Suprapubic skin (tissue), 4 donors: ENCODE measurements around the gene BCAS4.

Experiments
- POLR2A ChIP-seq, 2 donors: fragments of 450-650 bp; IDR thresholded peaks; one replicate each; pipeline ENCODE4 v1.6.1; 2017; ENCODE audit warnings: antibody characterized with exemption in 2 of 2, mild to moderate bottlenecking in 2 of 2, moderate library complexity in 2 of 2
- POLR2AphosphoS5 ChIP-seq, 3 donors: sonication (generic); formaldehyde crosslinking; IDR thresholded peaks; one replicate each; pipeline ENCODE4 v1.6.1; 2017; ENCODE audit warnings: antibody characterized with exemption in 3 of 3
- TF ChIP-seq, protein P1 (sequence below), 2 donors: fragments of 200-600 bp in 1 of 2; fragments of 450-650 bp in 1 of 2; sonication (generic) in 1 of 2; IDR thresholded peaks; one replicate each; pipeline ENCODE4 v1.5.1; 2016 to 2019; ENCODE audit warnings: antibody characterized with exemption in 2 of 2, mild to moderate bottlenecking in 1 of 2, moderate library complexity in 1 of 2

DNA sequence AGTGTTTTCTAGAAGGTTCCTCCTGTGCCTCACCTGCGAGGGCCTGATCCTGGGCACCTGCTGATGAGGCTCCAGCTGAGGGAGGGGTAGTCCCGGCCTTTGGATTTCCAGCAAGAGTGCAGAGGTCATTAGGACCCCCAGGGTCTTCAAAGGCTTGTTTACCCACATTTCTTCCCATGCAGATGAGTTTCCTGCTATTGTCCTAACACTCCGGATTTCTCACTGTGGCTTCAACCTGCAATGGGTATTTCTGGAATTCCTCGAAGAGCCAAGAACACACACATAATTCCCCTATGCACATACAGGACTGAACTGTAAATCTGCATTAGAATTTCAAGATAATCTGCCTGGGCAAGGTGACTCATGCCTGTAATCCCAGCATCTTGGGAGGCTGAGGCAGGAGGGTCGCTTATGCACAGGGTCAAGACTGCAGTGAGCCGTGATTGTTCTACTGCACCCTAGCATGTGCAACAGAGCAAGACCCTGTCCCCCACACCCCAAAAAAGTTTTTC is 82.4 kb downstream of the BCAS4 start:
- no peak for TF ChIP-seq POLR2AphosphoS5 (IDR thresholded peaks at IDR 0.05)
- TF ChIP-seq, protein P1, sequence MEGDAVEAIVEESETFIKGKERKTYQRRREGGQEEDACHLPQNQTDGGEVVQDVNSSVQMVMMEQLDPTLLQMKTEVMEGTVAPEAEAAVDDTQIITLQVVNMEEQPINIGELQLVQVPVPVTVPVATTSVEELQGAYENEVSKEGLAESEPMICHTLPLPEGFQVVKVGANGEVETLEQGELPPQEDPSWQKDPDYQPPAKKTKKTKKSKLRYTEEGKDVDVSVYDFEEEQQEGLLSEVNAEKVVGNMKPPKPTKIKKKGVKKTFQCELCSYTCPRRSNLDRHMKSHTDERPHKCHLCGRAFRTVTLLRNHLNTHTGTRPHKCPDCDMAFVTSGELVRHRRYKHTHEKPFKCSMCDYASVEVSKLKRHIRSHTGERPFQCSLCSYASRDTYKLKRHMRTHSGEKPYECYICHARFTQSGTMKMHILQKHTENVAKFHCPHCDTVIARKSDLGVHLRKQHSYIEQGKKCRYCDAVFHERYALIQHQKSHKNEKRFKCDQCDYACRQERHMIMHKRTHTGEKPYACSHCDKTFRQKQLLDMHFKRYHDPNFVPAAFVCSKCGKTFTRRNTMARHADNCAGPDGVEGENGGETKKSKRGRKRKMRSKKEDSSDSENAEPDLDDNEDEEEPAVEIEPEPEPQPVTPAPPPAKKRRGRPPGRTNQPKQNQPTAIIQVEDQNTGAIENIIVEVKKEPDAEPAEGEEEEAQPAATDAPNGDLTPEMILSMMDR (IDR thresholded peaks at IDR 0.05): no peak
- no peak for TF ChIP-seq POLR2A (IDR thresholded peaks at IDR 0.05)
